ENCODE results near the gene RPL35A. TPM values are rescaled to one million over a fixed set of nuclear protein-coding genes. Genes with fewer than 3 reads are reported as not detected.

RPL35A gene
- total RNA-seq, 4 donors from 2014 or later = 520 to 671 (median 601) TPM

GRCh38 chr3:197983076-197983475 is 33.1 kb downstream of the RPL35A start:
- no peak for TF ChIP-seq CTCF (IDR thresholded peaks at IDR 0.05)
- DNase-seq (ENCODE audit: low spot score) = no peak
- ATAC-seq (ENCODE audit: low FRiP score) = no peak

GRCh38 chr3:197989651-197990050 is 39.7 kb downstream of the RPL35A start:
- TF ChIP-seq CTCF (IDR thresholded peaks at IDR 0.05) = no peak
- no peak for ATAC-seq (ENCODE audit: low FRiP score)
- no peak for DNase-seq (ENCODE audit: low spot score)

GRCh38 chr3:197994736-197995135 is 44.7 kb downstream of the RPL35A start:
- DNase-seq (ENCODE audit: low spot score) = no peak

GRCh38 chr3:197996855-197997254 is 46.9 kb downstream of the RPL35A start:
- ATAC-seq (ENCODE audit: low FRiP score) (no peak), DNase-seq (ENCODE audit: low spot score) (no peak)
- TF ChIP-seq CTCF (IDR thresholded peaks at IDR 0.05) = no peak

More at GRCh38 chr3:197994736-197995135, 44.7 kb downstream of the RPL35A start:
- ATAC-seq (ENCODE audit: low FRiP score) = no peak
- no peak for TF ChIP-seq CTCF (IDR thresholded peaks at IDR 0.05)

GRCh38 chr3:197997936-197998335 is 47.9 kb downstream of the RPL35A start:
- no peak for DNase-seq (ENCODE audit: low spot score)
- no peak for ATAC-seq (ENCODE audit: low FRiP score)
- TF ChIP-seq CTCF (IDR thresholded peaks at IDR 0.05) = no peak

Small RNAs within 50 kb of the gene (small RNA-seq; reads per million reads assigned to genes)
- not detected for gene RNU6-621P

Other genes with a start within 250 kb of the RPL35A start
- gene RUBCN, start 213.3 kb upstream of the RPL35A start, total RNA-seq = 10 to 100 TPM; 23.6 to 69.5 (median 39.4) TPM
- 10 to 100 TPM; 44.3 to 62.1 (median 50.8) TPM for gene FYTTD1, start 200.3 kb upstream of the RPL35A start, total RNA-seq
- 10 to 100 TPM; 34.8 to 70.9 (median 38.0) TPM for gene LRCH3, start 158.9 kb upstream of the RPL35A start, total RNA-seq
- 1 to 10 TPM; 2.5 to 5.5 (median 3.5) TPM for gene LMLN, start 10.0 kb downstream of the RPL35A start, total RNA-seq

Measured in omental fat pad (tissue), 4 donors.